ENCODE data around the gene CCDC7. TPM values are rescaled to one million over a fixed set of nuclear protein-coding genes. Genes with fewer than 3 reads are reported as not detected.
"Not testable (repeated sequence)": the region's sequence is repeated elsewhere in the genome, so short reads cannot be mapped to it uniquely, and the experiment has no call there.

The CCDC7 gene
- polyA plus RNA-seq, 1 of the 3 experiments (the other 2 are of a cell fraction), result 0.44 TPM

GRCh38 chr10:32445740-32446535 lies at the start of gene CCDC7 (continued):
- TF ChIP-seq USF1 (IDR thresholded peaks at IDR 0.05; ENCODE audit: borderline replicate concordance, low read depth) (no peak), FOXJ3 (CRISPR knock-in tag; IDR thresholded peaks at IDR 0.05) (no peak), JUND (IDR thresholded peaks at IDR 0.05) (no peak), TEAD4 (IDR thresholded peaks at IDR 0.05; ENCODE audit: borderline replicate concordance, insufficient read depth) (no peak), NFIC (IDR thresholded peaks at IDR 0.05; ENCODE audit: borderline replicate concordance) (no peak; the same call in 1 of the 2 replicates), RFX5 (IDR thresholded peaks at IDR 0.05; ENCODE audit: low read length) (no peak), MXI1 (IDR thresholded peaks at IDR 0.05; ENCODE audit: low read depth, low read length) (peak; percentile 60; the same call in 1 of the 2 replicates), RXRA (IDR thresholded peaks at IDR 0.05; ENCODE audit: borderline replicate concordance, low read depth) (no peak), EZH2phosphoT487 (IDR thresholded peaks at IDR 0.05; ENCODE audit: borderline replicate concordance, low read depth) (no peak), NRF1 (IDR thresholded peaks at IDR 0.05; ENCODE audit: low read depth, low read length) (peak; percentile 39), RCOR1 (IDR thresholded peaks at IDR 0.05; ENCODE audit: low read length) (no peak)
- TF ChIP-seq, protein P1, sequence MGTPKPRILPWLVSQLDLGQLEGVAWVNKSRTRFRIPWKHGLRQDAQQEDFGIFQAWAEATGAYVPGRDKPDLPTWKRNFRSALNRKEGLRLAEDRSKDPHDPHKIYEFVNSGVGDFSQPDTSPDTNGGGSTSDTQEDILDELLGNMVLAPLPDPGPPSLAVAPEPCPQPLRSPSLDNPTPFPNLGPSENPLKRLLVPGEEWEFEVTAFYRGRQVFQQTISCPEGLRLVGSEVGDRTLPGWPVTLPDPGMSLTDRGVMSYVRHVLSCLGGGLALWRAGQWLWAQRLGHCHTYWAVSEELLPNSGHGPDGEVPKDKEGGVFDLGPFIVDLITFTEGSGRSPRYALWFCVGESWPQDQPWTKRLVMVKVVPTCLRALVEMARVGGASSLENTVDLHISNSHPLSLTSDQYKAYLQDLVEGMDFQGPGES (IDR thresholded peaks at IDR 0.05; ENCODE audit: low read depth, low read length), result no peak

DNA sequence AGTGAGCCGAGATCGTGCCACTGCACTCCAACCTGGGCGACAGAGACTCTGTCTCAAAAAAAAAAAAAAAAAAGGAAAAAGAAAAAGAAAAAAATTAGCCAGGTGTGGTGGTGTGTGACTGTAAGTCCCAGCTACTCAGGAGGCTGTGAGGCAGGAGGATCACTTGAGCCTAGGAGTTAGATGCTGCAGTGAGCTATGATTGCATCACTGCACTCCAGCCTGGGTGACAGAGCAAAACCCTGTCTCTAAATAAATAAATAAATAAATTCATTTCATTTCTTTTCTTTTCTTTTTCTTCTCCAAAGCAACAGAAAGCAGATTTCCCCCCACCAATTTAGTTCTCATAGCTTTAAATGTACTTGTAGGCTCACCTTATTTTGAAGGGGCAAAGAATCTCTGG lies 48.8 kb upstream of the CCDC7 start:
- CTCF ChIA-PET, POLR2A ChIA-PET: not testable (repeated sequence)
- 82% methylated on average over 3 of the region's 3 CpGs for WGBS (ENCODE audit: low lambda C conversion rate)

DNA sequence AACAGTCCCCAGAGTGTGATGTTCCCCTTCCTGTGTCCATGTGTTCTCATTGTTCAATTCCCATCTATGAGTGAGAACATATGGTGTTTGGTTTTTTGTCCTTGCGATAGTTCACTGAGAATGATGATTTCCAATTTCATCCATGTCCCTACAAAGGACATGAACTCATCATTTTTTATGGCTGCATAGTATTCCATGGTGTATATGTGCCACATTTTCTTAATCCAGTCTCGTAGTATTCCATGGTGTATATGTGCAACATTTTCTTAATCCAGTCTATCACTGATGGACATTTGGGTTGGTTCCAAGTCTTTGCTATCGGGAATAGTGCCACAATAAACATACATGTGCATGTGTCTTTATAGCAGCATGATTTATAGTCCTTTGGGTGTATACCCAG lies 46.2 kb upstream of the CCDC7 start:
- WGBS (ENCODE audit: low lambda C conversion rate), result 72% methylated on average over 3 of the region's 3 CpGs

More for the DNA sequence above, 48.8 kb upstream of the CCDC7 start:
- not testable (repeated sequence) for H3K4me1 ChIP-seq (ENCODE audit: control insufficient read depth in 1 of 2, insufficient read depth in 2 of 2, low read depth in 1 of 2, low read length in 1 of 2); H3K4me3 ChIP-seq (ENCODE audit: low read depth in 2 of 2, low read length in 1 of 2); H4K20me1 ChIP-seq (ENCODE audit: insufficient read depth); H3F3A ChIP-seq (replicated peaks; ENCODE audit: insufficient read depth); H3K9ac ChIP-seq; DNase-seq; H3K4me2 ChIP-seq; H3K9me3 ChIP-seq; H2AFZ ChIP-seq (ENCODE audit: low read depth); H3K79me2 ChIP-seq (ENCODE audit: insufficient read depth); H3K27ac ChIP-seq (ENCODE audit: low read depth in 2 of 2, low read length in 1 of 2); H3K9me2 ChIP-seq; H3K36me3 ChIP-seq (replicated peaks in 1 of 2; ENCODE audit: control insufficient read depth in 1 of 2, insufficient read depth in 2 of 2, low read length in 1 of 2); H3K27me3 ChIP-seq (ENCODE audit: insufficient read depth)

More for the DNA sequence above, 46.2 kb upstream of the CCDC7 start:
- H3K4me2 ChIP-seq; H3F3A ChIP-seq (replicated peaks; ENCODE audit: insufficient read depth); DNase-seq; H3K9me3 ChIP-seq; H4K20me1 ChIP-seq (ENCODE audit: insufficient read depth); H3K79me2 ChIP-seq (ENCODE audit: insufficient read depth); H3K9ac ChIP-seq; H3K27me3 ChIP-seq (ENCODE audit: insufficient read depth); POLR2A ChIA-PET; H3K36me3 ChIP-seq (replicated peaks in 1 of 2; ENCODE audit: control insufficient read depth in 1 of 2, insufficient read depth in 2 of 2, low read length in 1 of 2); H3K4me1 ChIP-seq (ENCODE audit: control insufficient read depth in 1 of 2, insufficient read depth in 2 of 2, low read depth in 1 of 2, low read length in 1 of 2); CTCF ChIA-PET; H3K4me3 ChIP-seq (ENCODE audit: low read depth in 2 of 2, low read length in 1 of 2); H2AFZ ChIP-seq (ENCODE audit: low read depth); H3K27ac ChIP-seq (ENCODE audit: low read depth in 2 of 2, low read length in 1 of 2); H3K9me2 ChIP-seq: not testable (repeated sequence)

All from SK-N-SH (cell line).